Activated CD8-positive, alpha-beta memory T cell treated with anti-CD3 and anti-CD28 coated beads, Interleukin-2, amount 50 U/mL, for 24 hours (primary cell): Measurements from ENCODE around the gene POLD2.

ENCODE experiments used
- DNase-seq: peaks from one replicate; pipeline ENCODE4 v3.0.0-alpha.2; 2020; ENCODE audit errors: extremely low read depth

The POLD2 gene

DNA sequence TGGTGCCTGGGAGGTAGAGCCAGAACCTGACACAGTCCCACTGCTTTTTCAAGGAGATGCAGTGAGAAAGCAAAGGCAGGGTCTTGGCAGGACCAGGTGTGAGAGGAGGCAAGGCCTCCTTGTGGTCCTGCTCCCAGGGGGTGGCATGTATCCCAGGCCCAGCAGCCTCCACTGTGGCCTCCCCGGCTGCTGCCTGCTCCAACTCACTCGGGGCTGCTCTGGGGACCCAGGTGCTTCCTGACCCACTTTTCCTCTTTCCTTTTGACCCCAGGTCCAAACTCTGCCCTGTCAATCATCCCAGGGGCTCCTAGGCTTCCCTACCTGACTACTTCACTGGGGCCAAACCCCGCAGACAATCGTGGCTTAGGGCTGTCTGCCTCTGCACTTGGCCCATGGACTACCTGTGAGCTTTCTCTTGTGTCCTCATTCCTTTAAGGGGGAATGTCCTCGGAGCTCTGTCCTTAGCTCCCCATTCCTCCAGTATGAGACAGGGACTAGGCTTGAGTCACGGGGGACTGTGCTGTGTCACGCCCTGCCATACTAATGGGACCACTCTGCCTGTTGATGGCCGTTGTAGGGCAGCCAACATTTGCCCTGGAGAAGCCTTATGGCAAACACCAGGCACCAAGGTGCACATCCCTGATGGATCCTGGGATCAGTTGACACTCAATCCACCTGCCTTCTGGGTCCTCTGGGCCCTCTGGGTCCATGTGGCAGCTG lies 20.3 kb downstream of the POLD2 start:
- DNase-seq, result no peak

DNA sequence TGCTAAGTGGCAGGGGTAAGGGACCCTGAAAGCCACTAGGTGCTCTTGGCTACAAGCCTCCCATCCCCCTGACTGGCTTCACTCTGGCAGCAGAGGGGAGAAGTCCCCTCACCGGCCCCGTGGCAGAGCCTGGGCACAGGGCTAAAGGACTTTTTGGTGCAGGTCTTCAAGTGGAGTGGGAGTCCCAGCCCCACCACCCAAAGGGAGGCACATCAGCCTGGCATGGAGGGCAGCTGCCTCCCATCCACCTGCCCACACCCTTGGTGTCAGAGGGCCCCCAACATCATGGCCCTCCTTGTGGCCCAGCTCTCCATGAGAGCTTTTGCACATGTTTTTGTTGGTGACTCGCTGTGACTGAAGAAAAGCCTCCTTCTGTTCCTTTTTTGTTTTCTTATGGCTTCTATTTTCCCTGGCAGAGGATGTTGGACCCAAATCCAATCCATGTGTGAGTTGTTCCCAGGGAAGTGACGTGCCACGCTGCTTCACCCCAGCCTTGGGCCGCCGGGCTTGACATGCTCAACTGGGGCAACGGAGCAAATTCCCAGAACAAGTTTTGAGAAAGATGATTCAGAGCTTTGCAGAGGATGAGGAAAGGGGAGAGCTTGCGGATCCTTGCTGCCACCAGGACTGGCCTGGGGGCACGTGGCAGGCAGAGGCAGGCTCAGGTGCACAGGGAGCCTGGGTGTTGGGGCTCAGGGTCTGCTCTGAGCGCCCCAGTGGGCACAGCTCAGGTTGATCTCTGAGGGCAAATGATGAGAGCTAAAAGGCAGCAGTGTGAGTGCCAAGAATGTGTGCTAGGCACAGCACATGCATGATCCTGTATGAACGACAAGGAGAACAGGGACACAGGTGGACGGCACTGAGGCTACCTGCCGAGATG lies 21.1 kb downstream of the POLD2 start:
- no peak for DNase-seq

DNA sequence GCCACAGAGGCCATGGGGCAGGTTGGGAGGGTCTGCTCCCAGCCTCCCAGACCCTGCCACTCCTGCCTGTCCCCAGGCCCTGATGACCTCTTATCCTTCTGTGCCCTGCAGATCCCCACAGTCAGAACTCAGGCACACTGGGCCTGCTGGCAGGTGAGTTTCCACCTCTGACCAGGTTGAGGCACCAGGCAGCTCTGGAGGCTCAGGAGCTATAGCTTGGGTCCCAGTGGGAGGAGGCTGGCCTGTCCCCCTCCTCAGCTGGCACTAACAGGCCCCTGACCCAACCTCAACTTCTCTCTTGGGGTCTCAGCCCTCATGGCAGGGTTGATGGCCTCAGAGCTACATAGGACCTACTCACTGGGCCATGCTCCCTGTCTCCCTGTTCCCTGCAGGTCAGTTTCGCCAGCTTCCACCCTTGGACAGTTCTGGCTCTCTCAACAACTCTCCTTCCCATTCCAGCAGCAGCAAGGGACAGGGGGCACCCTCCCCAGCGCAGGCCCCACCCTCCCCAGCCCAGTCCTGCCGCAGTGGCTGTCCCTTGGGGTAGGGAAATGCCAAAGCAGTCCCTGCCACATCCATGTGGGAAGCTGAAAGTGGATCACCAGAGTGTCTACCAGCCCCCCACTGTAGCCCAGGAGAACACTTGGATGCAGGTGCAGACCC lies 21.9 kb downstream of the POLD2 start:
- DNase-seq, result no peak

DNA sequence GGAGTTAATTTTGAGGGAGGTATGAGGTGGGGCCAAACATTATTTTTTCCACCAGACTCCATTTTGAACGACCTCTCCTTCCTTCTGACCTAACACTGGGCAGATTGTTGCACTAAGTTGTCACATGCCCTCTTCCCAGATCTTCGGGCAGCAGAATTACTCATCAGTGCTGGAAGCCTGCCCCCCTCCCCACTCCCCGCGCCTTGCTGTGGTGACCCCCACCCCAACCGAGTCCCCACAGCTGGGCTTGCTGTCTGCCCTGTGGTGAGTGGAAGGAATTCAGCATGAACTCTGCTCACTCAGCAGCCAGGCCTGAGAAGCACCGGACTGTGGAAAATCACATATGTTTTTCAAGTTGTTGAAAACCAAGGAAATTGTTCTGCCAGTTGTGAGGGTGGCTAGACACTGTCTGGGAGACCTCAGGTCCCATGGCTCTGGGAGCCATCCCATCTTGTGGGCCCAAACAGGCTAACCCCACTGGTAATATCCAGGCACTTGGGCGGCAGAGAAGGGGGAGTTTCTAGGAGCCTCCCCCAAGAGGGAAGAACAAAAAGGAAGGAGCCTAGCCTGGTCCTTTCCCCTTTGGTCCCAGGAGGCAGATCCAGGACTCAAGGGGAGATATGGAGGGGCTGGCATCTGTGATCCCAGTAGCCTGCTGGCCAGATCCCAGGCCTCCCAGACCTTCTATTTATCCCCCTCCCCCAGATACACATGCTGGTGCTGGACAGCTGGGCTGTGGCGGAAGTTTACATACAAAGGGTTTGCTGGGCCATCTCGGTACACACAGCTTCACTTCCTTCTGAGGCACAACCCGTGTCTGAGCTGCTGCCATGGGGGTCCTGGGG lies 22.7 kb downstream of the POLD2 start:
- DNase-seq, result no peak

DNA sequence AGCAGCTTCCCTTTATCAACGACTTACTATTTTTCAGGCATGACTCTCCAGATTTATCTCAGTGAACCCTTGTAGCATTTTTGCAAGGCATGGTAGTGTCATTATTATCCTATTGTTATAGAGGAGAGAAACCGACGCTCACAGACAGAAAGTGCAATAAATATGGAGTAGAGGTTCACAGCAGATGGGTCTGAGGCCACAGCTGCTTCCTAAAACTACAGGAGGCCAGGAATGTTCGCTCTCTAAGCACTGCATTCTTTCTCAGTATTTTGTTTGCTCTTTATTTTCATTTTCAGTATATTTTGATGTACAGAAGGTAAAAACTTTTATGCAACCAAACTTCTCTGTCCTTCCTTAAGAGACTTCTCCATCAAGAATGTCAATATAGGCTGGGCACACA lies 23.7 kb downstream of the POLD2 start:
- no peak for DNase-seq

DNA sequence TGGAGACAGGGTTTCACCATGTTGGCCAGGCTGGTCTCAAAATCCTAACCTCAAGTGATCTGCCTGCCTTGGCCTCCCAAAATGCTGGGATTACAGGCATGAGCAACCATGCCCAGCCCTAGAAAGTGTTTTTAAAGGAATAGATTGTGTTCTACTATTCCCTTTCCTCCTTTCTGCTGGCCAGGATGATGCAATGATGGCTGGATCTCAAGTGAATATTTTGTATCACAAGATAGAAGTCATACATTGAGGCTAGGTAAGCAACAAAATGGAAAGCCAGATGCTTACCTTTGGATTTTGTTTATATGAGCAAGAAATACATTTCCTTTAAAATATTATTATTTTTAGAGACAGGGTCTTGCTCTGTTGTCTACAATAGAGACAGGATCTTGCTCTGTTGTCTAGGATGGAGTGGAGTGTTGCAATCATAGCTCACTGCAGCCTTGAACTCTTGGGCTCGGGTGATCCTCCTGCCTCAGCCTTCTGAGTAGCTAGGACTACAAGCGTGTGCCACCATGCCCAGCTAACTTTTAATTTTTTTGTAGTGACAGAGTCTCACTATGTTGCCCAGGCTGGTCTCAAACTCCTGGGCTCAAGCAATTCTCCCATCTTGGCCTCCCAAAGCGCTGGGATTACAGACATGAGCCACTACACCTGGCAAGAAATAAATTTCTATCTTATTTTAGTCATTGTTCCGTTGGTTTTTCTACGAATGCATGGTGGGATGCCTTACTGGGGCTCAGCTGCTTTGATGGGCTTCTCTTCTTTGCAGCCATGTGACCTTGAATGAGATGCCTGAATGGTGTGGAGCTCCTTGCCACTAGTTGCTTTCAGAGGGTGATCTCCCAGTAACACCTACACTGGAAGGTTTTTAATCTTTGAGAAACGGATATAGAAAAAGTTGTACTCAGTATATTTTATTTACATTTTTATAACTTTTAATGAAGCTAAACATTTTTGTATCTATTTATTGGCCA lies 25.0 kb downstream of the POLD2 start:
- no peak for DNase-seq

DNA sequence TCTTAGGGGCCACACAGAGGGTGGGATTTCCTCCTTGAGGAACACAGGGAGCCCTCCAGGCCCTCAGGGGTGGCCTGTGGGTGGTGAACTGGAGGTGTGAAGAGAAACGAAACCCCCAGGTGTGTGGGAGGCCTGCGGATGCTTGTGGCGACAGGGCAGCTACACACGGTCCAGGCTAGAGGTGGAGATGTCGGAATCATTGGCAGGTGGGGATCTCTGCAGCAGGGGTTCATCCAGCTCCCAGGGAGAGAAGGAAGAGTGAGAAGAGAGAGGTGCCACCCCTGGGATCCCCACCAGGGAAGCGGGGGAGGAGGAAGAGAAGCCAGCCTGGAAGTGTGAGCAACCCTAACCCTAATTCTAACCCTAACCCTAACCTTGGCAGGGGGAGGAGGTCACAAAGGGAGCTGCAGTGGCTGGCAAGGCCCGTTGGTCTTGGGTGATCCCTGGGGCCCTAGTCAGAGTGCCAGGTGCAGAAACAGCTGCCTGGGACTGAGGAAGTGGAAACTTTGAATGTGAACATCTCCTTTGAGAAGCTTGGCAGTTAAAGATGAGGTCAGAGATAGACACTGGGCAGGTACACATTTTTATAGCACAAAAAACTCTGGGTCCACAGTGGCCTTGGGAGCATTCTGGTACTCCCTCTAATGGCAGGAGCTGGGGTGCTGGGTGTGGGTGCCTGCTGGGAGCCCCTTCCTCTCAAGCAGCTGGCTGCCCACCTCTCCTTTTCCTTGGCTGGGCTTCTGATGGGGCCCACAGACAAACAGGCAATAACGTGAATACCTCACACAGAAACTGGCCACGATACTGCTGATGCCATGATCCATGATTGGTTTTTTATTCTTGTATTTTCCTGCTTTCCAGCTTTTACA lies 26.1 kb downstream of the POLD2 start:
- no peak for DNase-seq

DNA sequence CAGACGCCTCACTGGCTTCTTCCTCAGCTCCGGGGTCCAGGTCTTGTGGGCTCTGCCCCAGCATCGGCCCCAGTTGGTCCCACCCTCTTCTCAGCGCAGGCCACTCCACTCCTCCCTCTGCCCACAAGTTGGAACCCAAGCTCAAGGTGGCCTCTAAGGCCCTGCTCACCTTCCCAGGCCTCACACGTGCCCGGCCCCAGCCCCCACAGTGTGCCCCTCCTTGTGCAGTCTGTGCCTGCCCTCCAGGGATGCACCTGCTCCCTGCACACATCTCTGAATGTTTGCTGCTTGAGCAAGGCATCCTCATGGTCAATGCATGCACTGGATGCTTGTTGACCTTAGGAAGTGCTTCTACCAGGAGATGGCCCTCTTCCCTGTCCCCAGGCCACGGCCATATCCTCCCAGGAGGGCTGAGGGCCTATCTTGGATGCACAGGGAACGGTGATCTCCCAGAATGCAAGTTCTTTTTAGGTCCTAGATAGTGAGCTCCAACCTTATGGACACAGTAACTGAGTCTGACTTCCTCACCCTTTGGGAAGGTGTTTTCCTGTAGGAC lies 26.9 kb downstream of the POLD2 start:
- DNase-seq, result no peak

DNA sequence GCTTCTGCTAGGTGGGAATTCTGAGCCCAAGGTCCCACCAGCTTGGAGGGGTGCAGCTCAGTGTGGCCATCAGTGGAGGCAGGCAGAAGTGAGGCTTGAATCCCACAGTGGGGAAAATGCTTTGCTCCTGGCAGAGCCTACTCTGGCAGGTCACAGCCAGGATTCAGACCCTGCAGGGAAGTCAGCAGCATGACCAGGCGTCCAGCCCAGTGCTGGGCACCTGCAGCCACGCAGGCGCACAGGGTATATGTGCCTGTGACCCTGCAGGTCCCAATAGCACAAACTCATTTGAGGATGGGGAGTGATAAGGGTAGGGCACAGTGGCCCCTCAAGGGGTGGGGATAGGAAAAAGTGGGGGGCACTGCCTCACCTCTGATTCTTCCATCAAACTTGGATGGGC lies 27.6 kb downstream of the POLD2 start:
- no peak for DNase-seq

DNA sequence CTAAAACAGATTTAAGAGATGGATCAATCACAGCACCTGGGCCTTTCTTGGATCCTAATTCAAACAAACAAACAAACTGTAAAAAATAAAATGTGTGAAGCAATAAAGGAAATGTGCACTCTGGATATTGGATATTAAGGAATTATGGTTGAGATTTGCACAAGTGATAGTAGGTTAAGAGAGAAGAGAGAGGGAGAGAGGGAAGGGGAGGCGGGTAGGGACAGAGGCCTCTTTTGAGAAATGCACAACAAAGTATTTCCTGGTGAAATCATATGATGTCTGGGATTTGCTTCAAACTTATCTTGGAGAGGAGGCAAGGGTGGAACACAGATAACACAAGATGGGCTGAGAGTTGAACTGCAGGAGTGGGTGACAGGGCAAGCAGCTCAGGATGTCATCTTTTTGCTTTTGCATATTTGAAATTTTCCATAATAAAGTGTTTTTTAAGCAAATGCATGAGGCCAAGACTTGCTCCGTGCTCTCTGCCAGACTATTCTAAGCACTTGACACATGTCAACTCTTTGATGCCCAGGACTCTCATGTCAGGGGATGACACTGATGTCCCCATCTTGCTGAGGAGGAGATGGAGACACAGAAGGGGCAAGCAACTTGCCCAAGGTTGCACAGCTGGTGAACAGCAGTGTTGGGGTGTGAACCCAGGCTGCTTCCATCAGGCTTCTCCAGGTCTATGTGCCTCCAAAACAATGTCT lies 28.3 kb downstream of the POLD2 start:
- DNase-seq, result no peak

DNA sequence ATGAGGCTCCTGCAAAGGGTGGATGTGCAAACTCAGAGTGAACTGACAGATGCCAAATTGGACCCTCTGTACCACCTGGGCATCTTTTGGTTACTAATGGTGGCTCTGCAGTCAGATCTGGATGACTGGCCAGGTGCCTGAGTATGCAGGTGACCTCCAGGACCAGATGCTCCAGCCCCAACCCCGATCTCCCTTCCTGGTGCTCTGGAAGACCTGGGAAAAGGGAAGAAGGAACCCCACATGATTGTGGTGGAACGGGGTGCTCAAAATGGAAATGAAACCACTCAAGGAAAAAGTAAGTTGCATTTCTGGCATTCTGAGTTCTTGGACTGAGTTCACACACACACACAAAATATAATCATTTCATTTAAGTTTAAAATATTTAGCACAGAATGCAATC lies 29.0 kb downstream of the POLD2 start:
- DNase-seq, result no peak

DNA sequence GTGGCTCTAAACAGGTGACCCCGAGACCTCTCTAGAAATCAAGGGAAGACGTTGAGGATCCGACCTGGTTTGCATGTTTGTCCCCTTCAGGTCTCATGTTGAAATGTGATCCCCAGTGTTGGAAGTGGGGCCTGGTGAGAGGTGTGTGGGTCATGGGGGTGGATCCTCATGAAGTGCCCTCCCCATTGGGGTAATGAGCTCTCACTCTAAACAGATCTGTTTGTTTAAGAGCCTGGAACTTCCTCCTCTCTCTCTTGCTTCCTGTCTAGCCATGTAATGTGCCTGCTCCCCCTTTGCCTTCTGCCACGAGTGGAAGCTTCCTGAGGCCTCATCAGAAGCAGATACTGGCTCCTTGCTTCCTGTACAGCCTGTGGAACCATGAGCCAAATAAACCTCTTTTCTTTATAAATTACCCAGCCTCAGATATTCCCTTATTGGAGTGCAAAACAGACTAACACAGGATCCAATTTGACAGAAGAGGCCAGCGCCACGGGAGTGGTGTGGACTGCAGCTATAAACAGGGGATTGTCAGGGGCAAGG lies 30.2 kb downstream of the POLD2 start:
- no peak for DNase-seq

DNA sequence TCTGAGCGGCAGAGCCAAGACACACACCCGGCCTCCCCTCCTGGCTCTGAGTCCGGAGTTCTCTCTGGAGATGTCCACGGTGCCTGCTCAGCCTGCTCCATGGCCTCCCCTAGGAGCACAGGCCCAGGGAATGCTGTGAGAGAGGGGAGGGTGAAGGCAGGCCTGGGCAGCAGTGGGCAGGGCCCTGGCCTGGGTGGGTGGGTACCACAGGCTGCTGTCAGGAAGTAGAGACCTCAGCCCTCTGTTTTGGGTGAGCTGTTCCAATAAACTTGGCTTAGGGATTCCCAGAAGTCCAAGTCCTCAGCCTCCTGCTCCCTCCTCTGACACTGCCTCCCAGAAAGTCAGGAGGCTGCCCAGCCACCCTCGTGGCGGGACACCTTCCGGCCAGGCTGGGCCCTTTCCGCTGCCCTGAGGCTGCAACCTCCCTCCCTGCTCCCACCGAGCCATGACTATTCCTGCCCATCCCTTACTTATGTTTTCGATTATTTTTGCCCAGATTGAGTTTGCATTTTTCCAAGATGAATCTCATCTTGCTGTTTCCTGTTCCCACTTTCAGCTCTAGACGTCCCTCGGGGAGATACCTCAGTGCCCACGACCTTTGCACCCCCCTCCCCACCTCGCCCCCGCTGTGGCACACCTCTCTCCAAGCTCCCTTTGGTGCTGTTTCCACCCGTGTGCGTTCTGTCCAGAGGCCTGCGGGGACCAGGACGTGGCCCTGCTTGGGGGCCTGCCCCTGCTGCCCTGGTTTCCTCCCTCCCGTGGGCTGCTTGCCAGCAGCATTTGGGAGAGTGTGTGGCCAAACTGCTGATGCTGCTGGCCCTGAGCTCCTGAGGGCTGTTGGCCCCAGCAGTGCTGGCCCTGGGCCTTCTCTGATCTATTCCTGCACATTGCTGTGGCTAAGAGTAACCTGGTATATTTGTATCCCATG lies 35.2 kb downstream of the POLD2 start:
- no peak for DNase-seq

DNA sequence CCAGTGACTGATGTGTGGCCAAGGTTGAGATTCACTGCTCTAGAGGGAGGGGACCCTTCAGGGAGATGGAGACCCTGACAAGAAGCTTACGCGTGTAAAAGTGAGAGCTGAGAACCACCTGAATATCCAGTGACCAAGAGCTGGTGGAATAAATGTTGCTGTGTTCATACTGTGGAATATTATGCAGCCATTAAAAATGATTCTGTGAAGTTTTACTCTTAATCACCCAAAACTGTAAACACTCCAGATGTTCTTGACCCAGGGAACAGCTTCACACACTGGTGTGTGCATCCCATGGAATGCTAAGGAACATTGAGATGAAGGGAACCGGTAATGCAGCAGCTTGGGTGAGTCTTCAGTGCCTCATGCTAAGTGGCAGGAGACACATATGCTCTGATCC lies 36.7 kb downstream of the POLD2 start:
- DNase-seq, result no peak

DNA sequence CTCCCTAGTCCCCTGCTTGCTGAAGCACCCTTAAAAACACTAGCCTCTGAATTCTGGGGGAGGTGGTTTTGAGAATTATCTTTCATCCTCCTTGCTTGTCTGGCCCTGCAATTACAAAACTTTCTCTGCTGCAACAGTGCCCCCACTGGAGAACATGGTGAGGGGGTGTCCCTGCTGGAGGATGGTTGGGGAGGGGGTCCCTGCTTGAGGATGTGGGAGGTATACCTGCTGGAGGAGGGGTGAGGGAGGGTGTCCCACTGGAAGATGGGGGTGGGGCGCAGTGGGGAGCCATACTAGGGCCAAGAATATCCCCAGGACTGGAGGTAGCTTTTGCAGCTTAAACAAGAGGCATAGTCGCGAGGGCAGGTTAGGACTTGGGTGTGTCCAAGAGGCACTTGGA lies 37.8 kb downstream of the POLD2 start:
- DNase-seq, result no peak

DNA sequence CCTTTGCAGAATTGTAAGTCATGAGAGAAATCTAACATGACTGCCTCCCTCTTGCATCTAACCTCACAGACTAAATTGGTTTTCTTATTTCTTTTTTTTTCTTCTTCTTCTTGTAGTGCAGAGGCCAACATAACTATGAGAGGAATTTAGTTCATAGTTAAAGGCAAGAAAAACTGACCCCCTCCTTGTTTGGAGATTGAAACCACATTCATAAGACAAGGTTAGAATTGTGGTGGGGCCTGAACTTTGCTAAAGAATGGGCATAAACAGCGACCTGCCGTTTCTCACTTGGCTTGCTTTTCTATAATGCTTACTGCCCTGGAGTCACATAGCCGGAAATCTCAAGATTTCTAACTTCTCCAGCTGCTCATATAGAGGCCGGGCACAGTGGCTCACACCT lies 38.6 kb downstream of the POLD2 start:
- DNase-seq, result no peak

DNA sequence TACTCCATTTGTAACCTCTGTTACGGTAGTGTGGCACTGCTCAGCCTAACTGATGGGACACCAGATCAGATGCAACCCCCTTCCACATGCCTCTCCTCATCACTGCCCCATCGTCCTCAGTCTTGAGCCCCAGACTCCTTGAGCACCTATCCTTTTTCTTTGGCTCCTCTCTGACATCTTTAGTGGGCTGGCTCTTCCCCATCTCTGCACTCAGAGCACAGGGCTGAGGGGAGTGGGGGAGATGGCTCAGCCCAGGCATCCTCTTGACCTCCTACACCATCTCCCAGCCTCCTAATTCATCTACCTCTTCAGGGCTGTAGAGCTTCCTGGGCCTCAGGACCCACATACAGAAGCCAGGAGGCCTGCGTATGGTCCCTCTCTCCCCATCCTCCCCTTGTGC lies 39.6 kb downstream of the POLD2 start:
- no peak for DNase-seq
